ENCODE results near the gene PRR7. TPM values are rescaled to one million over a fixed set of nuclear protein-coding genes. Genes with fewer than 3 reads are reported as not detected.

PRR7 gene
- total and polyA plus RNA-seq, 2 of the 4 experiments (the other 2 are of a cell fraction): 1.1 to 10.1 TPM

DNA sequence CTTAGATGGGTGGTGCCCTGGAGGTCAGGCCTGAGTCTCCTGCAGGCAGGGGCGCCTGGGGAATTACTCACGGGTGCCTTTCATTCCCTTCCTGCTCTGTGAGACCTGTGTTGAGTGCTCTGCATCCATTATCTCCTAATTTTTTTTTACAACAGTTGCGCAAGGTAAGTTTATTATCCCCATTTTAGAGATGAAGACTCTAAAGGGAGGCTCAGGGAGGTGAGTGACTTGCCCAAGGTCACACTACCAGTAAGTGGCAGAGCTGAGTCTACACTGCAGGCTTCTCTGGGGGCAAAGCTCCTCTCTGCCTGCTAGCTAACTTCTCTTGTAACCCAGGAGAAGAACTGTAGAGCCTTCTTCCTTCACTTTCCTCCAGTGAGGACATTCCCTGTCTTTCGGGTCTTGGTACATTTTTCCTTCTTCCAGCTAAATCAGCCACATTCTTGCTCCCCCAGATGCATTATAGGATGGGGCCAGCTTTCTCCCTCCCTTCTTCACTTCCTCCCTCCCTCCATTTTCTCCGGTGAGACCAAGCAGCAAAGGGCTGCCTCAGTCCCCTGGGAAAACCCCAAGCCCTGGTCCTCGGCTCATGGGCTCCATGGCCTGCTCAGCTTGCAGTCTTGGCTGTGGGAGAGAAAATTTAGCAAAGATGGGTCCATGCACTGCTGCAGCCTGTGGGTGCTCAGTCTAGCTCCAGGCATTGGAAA, 1.8 kb downstream of the PRR7 start:
- ChIA-PET POLR2A (ENCODE audit: unreplicated experiment) (no interaction called here), CTCF (interaction anchor here (0.7 to 4.7 kb wide), 2 partner anchors 44 to 58 kb away, joined by 3 to 28 read pairs; no protein-coding TSS in a partner anchor)
- no peak overlapping the region; the same call in 1 of the 2 replicates for H3K4ac ChIP-seq (ENCODE audit: low read depth, low read length)
- no peak overlapping the region for H2BK120ac ChIP-seq (ENCODE audit: low read depth, low read length)
- dilution Hi-C loops (cut with HindIII; ENCODE audit: low sequenced_read_pairs, unreplicated experiment) (no loop called here), in situ Hi-C loops (cut with MboI; ENCODE audit: low sequenced_read_pairs) (loop anchor here (5.0 kb wide), 2 partner anchors 41 to 136 kb away; partner anchors contain the start of genes F12 and MXD3), intact Hi-C loops (cut with micrococcal nuclease) (no loop called here)
- no peak overlapping the region for H2BK15ac ChIP-seq (ENCODE audit: low read depth, low read length)
- peaks cover 10% of the 10 kb centered on the region for H3K4me1 ChIP-seq (ENCODE audit: control insufficient read depth, insufficient read depth, low read length)
- no peak overlapping the region for H3K4me2 ChIP-seq (ENCODE audit: low read depth, low read length)
- peak overlapping the region; percentile 45 for H2AK9ac ChIP-seq (replicated peaks; ENCODE audit: low read depth, low read length, poor library complexity)
- no peak overlapping the region for H4K5ac ChIP-seq (ENCODE audit: low read depth, low read length)
- no peak overlapping the region for H3K14ac ChIP-seq (replicated peaks; ENCODE audit: low read depth, low read length)
- H3K56ac ChIP-seq (ENCODE audit: extremely low read depth, insufficient read depth, low read length): no peak overlapping the region
- 100% methylated on average over 1 of the region's 6 CpGs; no CpG with 5 or more reads in 1 of the 2 experiments for WGBS, 2 experiments (ENCODE audit: extremely low coverage in 2 of 2, insufficient read length in 1 of 2)
- peaks cover 4% of the 10 kb centered on the region; the same call in 1 of the 2 replicates for H3K9me1 ChIP-seq (ENCODE audit: insufficient read depth, low read length)
- H3K9me3 ChIP-seq (ENCODE audit: control insufficient read depth, insufficient read depth, low read length): no peaks in the 10 kb centered on the region
- H2BK5ac ChIP-seq (ENCODE audit: low read depth, low read length, poor library complexity, severe bottlenecking): no peak overlapping the region
- DNase-seq (no peak), ATAC-seq (ENCODE audit: low read depth) (no peak)
- no peak overlapping the region for H4K91ac ChIP-seq (ENCODE audit: insufficient read depth, low read depth, low read length)
- no peaks in the 10 kb centered on the region for H3K36me3 ChIP-seq (ENCODE audit: control insufficient read depth, insufficient read depth, low read length)
- H3K18ac ChIP-seq (ENCODE audit: low read depth, low read length): no peak overlapping the region
- peak overlapping the region in 1 of 2 experiments; percentile 66; a peak in 1 of 4 replicates for H4K8ac ChIP-seq (ENCODE audit: low read depth in 2 of 2, low read length in 2 of 2)
- no TSS peak for BruUV-seq (replicated peaks)
- H3K27me3 ChIP-seq (ENCODE audit: control insufficient read depth, insufficient read depth, low read length): no peaks in the 10 kb centered on the region
- H2BK20ac ChIP-seq (ENCODE audit: low read depth, low read length): no peak overlapping the region
- TF ChIP-seq MAZ (IDR thresholded peaks at IDR 0.05; ENCODE audit: borderline replicate concordance, low read depth, low read length) (no peak), CEBPB (IDR thresholded peaks at IDR 0.05; ENCODE audit: low read depth, low read length) (peak; percentile 87)
- peaks cover 0 to 4% of the 10 kb centered on the region in 2 experiments; a peak in 1 of 4 replicates for H3K79me1 ChIP-seq (ENCODE audit: low read depth in 1 of 2, low read length in 2 of 2)
- H3K27ac ChIP-seq (ENCODE audit: insufficient read depth, low read length): no peak overlapping the region
- H4K20me1 ChIP-seq (ENCODE audit: insufficient read depth, low read length): peaks cover 11% of the 10 kb centered on the region; the same call in 1 of the 2 replicates
- no peak overlapping the region for H2AFZ ChIP-seq (replicated peaks; ENCODE audit: low read length, poor library complexity)
- H3K9ac ChIP-seq (ENCODE audit: low read depth, low read length): no peak overlapping the region
- no peak overlapping the region for H3K4me3 ChIP-seq (ENCODE audit: insufficient read depth, low read depth, low read length)
- H2AK5ac ChIP-seq (ENCODE audit: low read depth, low read length): no peak overlapping the region
- no peak overlapping the region for H3K23ac ChIP-seq (ENCODE audit: low read depth, low read length)

All from IMR-90 (cell line).